HEK293 (cell line): ENCODE data around the gene ZCCHC7.

ENCODE experiments used
- CTCF ChIA-PET: fragments of 350-600 bp; formaldehyde crosslinking; extraction: SDS; loops from one replicate; lab custom pipeline; 2021; ENCODE audit warnings: antibody characterized with exemption; lab: Yijun Ruan, JAX
- POLR2A ChIA-PET: fragments of 300-600 bp; formaldehyde crosslinking; extraction: SDS; loops from one replicate; lab custom pipeline; 2020; ENCODE audit warnings: antibody characterized with exemption, inconsistent platforms; lab: Yijun Ruan, JAX
- H3K27ac ChIP-seq: fragments of 200-500 bp; sonication (Bioruptor generic); 2 replicates; pipeline ENCODE4 v1.5.1; 2014; ENCODE audit warnings: low read depth, low read length, control low read depth, inconsistent platforms; ENCODE audit errors: extremely low read depth
- H3K36me3 ChIP-seq, 2 experiments: fragments of 200-500 bp in 1 of 2; sonication (Bioruptor generic) in 1 of 2; 1 replicate in 1 of 2; 2 replicates in 1 of 2; pipeline ENCODE4 v1.5.1; 2014 to 2017; ENCODE audit warnings: inconsistent platforms in 2 of 2, low read length in 2 of 2; ENCODE audit not compliant: control insufficient read depth in 2 of 2, insufficient read depth in 1 of 2
- H3K4me1 ChIP-seq: fragments of 200-500 bp; sonication (Bioruptor generic); 2 replicates; pipeline ENCODE4 v1.5.1; 2014; ENCODE audit warnings: mild to moderate bottlenecking, low read length, inconsistent platforms; ENCODE audit not compliant: control insufficient read depth, insufficient read depth
- H3K4me3 ChIP-seq: 2 replicates; pipeline ENCODE4 v1.5.1; 2011; ENCODE audit warnings: low read depth, mild to moderate bottlenecking, control low read depth, low read length, moderate library complexity
- H3K9me3 ChIP-seq: fragments of 200-500 bp; sonication (Bioruptor generic); 2 replicates; pipeline ENCODE4 v1.5.1; 2014; ENCODE audit warnings: low read depth, low read length, inconsistent platforms; ENCODE audit not compliant: control insufficient read depth, insufficient read depth
- BCL6B ChIP-seq: fragments of 450-650 bp; formaldehyde crosslinking; IDR thresholded peaks from 2 replicates; pipeline ENCODE4 v1.5.1; 2017; ENCODE audit warnings: missing biosample characterization, missing genetic modification characterization
- INSM2 ChIP-seq: fragments of 450-650 bp; formaldehyde crosslinking; IDR thresholded peaks from 2 replicates; pipeline ENCODE4 v1.5.1; 2016; ENCODE audit warnings: missing biosample characterization, missing genetic modification characterization
- KLF1 ChIP-seq: fragments of 450-650 bp; formaldehyde crosslinking; IDR thresholded peaks from 2 replicates; pipeline ENCODE4 v1.5.1; 2016; ENCODE audit warnings: missing biosample characterization, missing genetic modification characterization
- KLF10 ChIP-seq: fragments of 450-650 bp; IDR thresholded peaks from 2 replicates; pipeline ENCODE4 v1.5.1; 2018; ENCODE audit warnings: missing biosample characterization, mild to moderate bottlenecking, missing genetic modification characterization
- SCRT2 ChIP-seq: fragments of 450-650 bp; formaldehyde crosslinking; IDR thresholded peaks from 2 replicates; pipeline ENCODE4 v1.5.1; 2016; ENCODE audit warnings: missing biosample characterization, missing genetic modification characterization
- SETDB1 ChIP-seq: IDR thresholded peaks from one replicate; pipeline ENCODE4 v1.6.1; 2017; ENCODE audit warnings: mild to moderate bottlenecking, low read length, moderate library complexity, mixed read lengths; ENCODE audit not compliant: insufficient read length
- SP2 ChIP-seq: fragments of 450-650 bp; formaldehyde crosslinking; IDR thresholded peaks from 2 replicates; pipeline ENCODE4 v1.5.1; 2016; ENCODE audit warnings: missing biosample characterization, missing genetic modification characterization
- TRIM28 ChIP-seq: IDR thresholded peaks from 2 replicates; pipeline ENCODE4 v1.6.1; 2011; ENCODE audit warnings: low read length, control low read depth, borderline replicate concordance
- ZBTB6 ChIP-seq: fragments of 450-650 bp; formaldehyde crosslinking; IDR thresholded peaks from 2 replicates; pipeline ENCODE4 v1.5.1; 2017; ENCODE audit warnings: missing biosample characterization, missing genetic modification characterization
- ZFP37 ChIP-seq: fragments of 450-650 bp; formaldehyde crosslinking; IDR thresholded peaks from 2 replicates; pipeline ENCODE4 v1.5.1; 2016; ENCODE audit warnings: missing biosample characterization, missing genetic modification characterization
- ZNF112 ChIP-seq: fragments of 450-650 bp; formaldehyde crosslinking; IDR thresholded peaks from 2 replicates; pipeline ENCODE4 v1.5.0; 2017; ENCODE audit warnings: missing biosample characterization, missing genetic modification characterization
- ZNF148 ChIP-seq: fragments of 450-650 bp; formaldehyde crosslinking; IDR thresholded peaks from 2 replicates; pipeline ENCODE4 v1.5.0; 2017; ENCODE audit warnings: missing biosample characterization, missing genetic modification characterization, borderline replicate concordance
- ZNF280D ChIP-seq: fragments of 450-650 bp; formaldehyde crosslinking; IDR thresholded peaks from 2 replicates; pipeline ENCODE4 v1.5.1; 2016; ENCODE audit warnings: missing biosample characterization, missing genetic modification characterization
- ZNF302 ChIP-seq: fragments of 450-650 bp; formaldehyde crosslinking; IDR thresholded peaks from 2 replicates; pipeline ENCODE4 v1.5.1; 2016; ENCODE audit warnings: missing biosample characterization, missing genetic modification characterization, low read depth
- ZNF366 ChIP-seq: fragments of 450-650 bp; formaldehyde crosslinking; conservative IDR thresholded peaks from 2 replicates; pipeline ENCODE4 v1.5.1; 2016; ENCODE audit warnings: missing biosample characterization, missing genetic modification characterization
- ZNF394 ChIP-seq: fragments of 450-650 bp; formaldehyde crosslinking; IDR thresholded peaks from 2 replicates; pipeline ENCODE4 v1.5.1; 2016; ENCODE audit warnings: missing biosample characterization, missing genetic modification characterization, mild to moderate bottlenecking, moderate library complexity, borderline replicate concordance
- ZNF473 ChIP-seq: fragments of 450-650 bp; formaldehyde crosslinking; IDR thresholded peaks from 2 replicates; pipeline ENCODE4 v1.5.1; 2017; ENCODE audit warnings: missing biosample characterization, missing genetic modification characterization
- ZNF48 ChIP-seq: fragments of 450-650 bp; formaldehyde crosslinking; IDR thresholded peaks from 2 replicates; pipeline ENCODE4 v1.5.1; 2016; ENCODE audit warnings: missing biosample characterization, missing genetic modification characterization
- ZNF510 ChIP-seq: fragments of 450-650 bp; formaldehyde crosslinking; IDR thresholded peaks from 2 replicates; pipeline ENCODE4 v1.5.1; 2018; ENCODE audit warnings: mild to moderate bottlenecking, missing genetic modification characterization, missing biosample characterization; ENCODE audit not compliant: insufficient replicate concordance
- ZNF560 ChIP-seq: fragments of 450-650 bp; formaldehyde crosslinking; IDR thresholded peaks from 2 replicates; pipeline ENCODE4 v1.5.1; 2017; ENCODE audit warnings: missing biosample characterization, missing genetic modification characterization, borderline replicate concordance
- ZNF610 ChIP-seq: fragments of 450-650 bp; formaldehyde crosslinking; IDR thresholded peaks from 2 replicates; pipeline ENCODE4 v1.5.1; 2016; ENCODE audit warnings: missing biosample characterization, missing genetic modification characterization, borderline replicate concordance
- ZNF660 ChIP-seq: fragments of 450-650 bp; IDR thresholded peaks from 2 replicates; pipeline ENCODE4 v1.5.1; 2018; ENCODE audit warnings: missing biosample characterization, mild to moderate bottlenecking, missing genetic modification characterization
- ZSCAN23 ChIP-seq: fragments of 450-650 bp; formaldehyde crosslinking; IDR thresholded peaks from 2 replicates; pipeline ENCODE4 v1.5.1; 2016; ENCODE audit warnings: missing biosample characterization, missing genetic modification characterization
- ZXDB ChIP-seq: fragments of 450-650 bp; formaldehyde crosslinking; IDR thresholded peaks from 2 replicates; pipeline ENCODE4 v1.5.1; 2016; ENCODE audit warnings: missing biosample characterization, missing genetic modification characterization

The ZCCHC7 gene

GRCh38 chr9:37339923-37340322 is 219.5 kb downstream of the ZCCHC7 start:
- H3K27ac ChIP-seq: no peak overlapping the region
- no peaks in the 10 kb centered on the region for H3K36me3 ChIP-seq
- H3K4me3 ChIP-seq: no peak overlapping the region
- no peaks in the 10 kb centered on the region for H3K9me3 ChIP-seq
- ChIA-PET CTCF (interaction anchor here (0.9 kb wide), 1 partner anchor 9 kb away, joined by 3 read pairs; no protein-coding TSS in a partner anchor), POLR2A (no interaction called here)
- TF ChIP-seq ZNF610 (tag by site-specific recombination) (no peak), ZSCAN23 (tag by site-specific recombination) (no peak), ZNF48 (tag by site-specific recombination) (no peak), ZFP37 (tag by site-specific recombination) (no peak), ZNF473 (tag by site-specific recombination) (no peak), SETDB1 (no peak), ZNF302 (no peak), INSM2 (tag by site-specific recombination) (no peak), KLF10 (no peak), ZNF148 (tag by site-specific recombination) (no peak)
- H3K4me1 ChIP-seq: no peaks in the 10 kb centered on the region

GRCh38 chr9:37340961-37341360 is 220.6 kb downstream of the ZCCHC7 start:
- ChIA-PET POLR2A (no interaction called here), CTCF (no interaction called here)
- TF ChIP-seq ZNF366 (no peak), KLF1 (tag by site-specific recombination) (no peak), BCL6B (no peak), TRIM28 (no peak), SP2 (tag by site-specific recombination) (no peak), ZXDB (no peak)
- Histone ChIP-seq H3K4me1 (no peaks in the 10 kb centered on the region), H3K9me3 (no peaks in the 10 kb centered on the region), H3K36me3 (no peaks in the 10 kb centered on the region), H3K4me3 (no peak overlapping the region), H3K27ac (no peak overlapping the region)

- CTCF ChIA-PET: no interaction called here
- H3K36me3 ChIP-seq: no peaks in the 10 kb centered on the region
- no peak overlapping the region for H3K4me3 ChIP-seq
- no peaks in the 10 kb centered on the region for H3K9me3 ChIP-seq
- H3K27ac ChIP-seq: no peak overlapping the region
- POLR2A ChIA-PET: no interaction called here
- no peaks in the 10 kb centered on the region for H3K4me1 ChIP-seq
- no peak for TF ChIP-seq ZNF112 (tag by site-specific recombination)
- TF ChIP-seq SCRT2: no peak
- TF ChIP-seq ZNF660: no peak
- TF ChIP-seq ZBTB6 (tag by site-specific recombination): no peak
- TF ChIP-seq ZNF280D (tag by site-specific recombination): no peak
- TF ChIP-seq ZNF560 (tag by site-specific recombination): no peak
- TF ChIP-seq ZNF510: no peak
- no peak for TF ChIP-seq ZNF394 (tag by site-specific recombination)
These were observed 221.3 kb downstream of the ZCCHC7 start for GRCh38 chr9:37341704-37342103.
